WTC11 (cell line): ENCODE data around the gene SLC10A4.

Experiments
- CTCF ChIP-seq: fragments of 200-600 bp; IDR thresholded peaks from 2 replicates; pipeline ENCODE4 v1.8.0; 2022; ENCODE audit warnings: antibody characterized with exemption
- NR3C1 ChIP-seq: sonication (generic); formaldehyde crosslinking; conservative IDR thresholded peaks from 2 replicates; pipeline ENCODE4 v1.8.1; 2023; ENCODE audit warnings: low read depth, mild to moderate bottlenecking, missing genetic modification reagents
- RELA ChIP-seq: sonication (generic); formaldehyde crosslinking; IDR thresholded peaks from 2 replicates; pipeline ENCODE4 v1.8.1; 2022; ENCODE audit warnings: missing genetic modification reagents, mild to moderate bottlenecking, borderline replicate concordance
- SP1 ChIP-seq: sonication (generic); formaldehyde crosslinking; conservative IDR thresholded peaks from 2 replicates; pipeline ENCODE4 v1.8.1; 2022; ENCODE audit warnings: missing genetic modification reagents
- STAT6 ChIP-seq: sonication (generic); formaldehyde crosslinking; conservative IDR thresholded peaks from 2 replicates; pipeline ENCODE4 v1.8.1; 2023; ENCODE audit warnings: mild to moderate bottlenecking, low read depth, missing genetic modification reagents, moderate library complexity
- ZBTB21 ChIP-seq: sonication (generic); formaldehyde crosslinking; IDR thresholded peaks from 2 replicates; pipeline ENCODE4 v1.8.1; 2023; ENCODE audit warnings: mild to moderate bottlenecking, missing genetic modification reagents, borderline replicate concordance
- ZNF281 ChIP-seq: sonication (generic); formaldehyde crosslinking; IDR thresholded peaks from 2 replicates; pipeline ENCODE4 v1.8.0; 2023; ENCODE audit warnings: mild to moderate bottlenecking, missing genetic modification reagents

- TF ChIP-seq SP1 (CRISPR knock-in tag) = no peak
- TF ChIP-seq NR3C1 (CRISPR knock-in tag) = no peak
- no peak for TF ChIP-seq CTCF
- no peak for TF ChIP-seq STAT6 (CRISPR knock-in tag)
- no peak for TF ChIP-seq ZNF281 (CRISPR knock-in tag)
- TF ChIP-seq RELA = no peak
- TF ChIP-seq ZBTB21 (CRISPR knock-in tag) = no peak
Observed at GRCh38 chr4:48449151-48449550, 34.0 kb upstream of the SLC10A4 start.
